ENCODE data around the gene OVCH2.

The OVCH2 gene

GRCh38 chr11:7639643-7640025 lies 66.6 kb downstream of the OVCH2 start:
- no peak for DNase-seq (ENCODE audit: low read depth)
